HCT116 (cell line): ENCODE results near the gene SYNE4. TPM values are rescaled to one million over a fixed set of nuclear protein-coding genes. Genes with fewer than 3 reads are reported as not detected.

ENCODE experiments used
- ATAC-seq: fragments of 200-7000 bp; cut with Tn5 transposase; 2 replicates; pipeline ENCODE4 v1.9.1; 2020; ENCODE audit warnings: mild to moderate bottlenecking, moderate library complexity
- BruUV-seq: library from RNA; stranded (reverse); fragments of 400-500 nt; replicated peaks from 2 replicates; lab custom pipeline; 2021; lab: Mats Ljungman, UMichigan
- CTCF ChIA-PET: fragments of 300-600 bp; sonication (Branson Sonifier 250); formaldehyde crosslinking; loops from one replicate; lab custom pipeline; 2021; ENCODE audit warnings: antibody characterized with exemption; lab: Charles Lee
- POLR2A ChIA-PET: fragments of 300-600, 350-600 bp; sonication (Branson Sonifier 250); formaldehyde crosslinking; loops from one replicate; lab custom pipeline; 2021; ENCODE audit warnings: antibody characterized with exemption; lab: Charles Lee
- RAD21 ChIA-PET, 2 experiments: fragments of 300-600 bp; sonication (Branson Sonifier 250); formaldehyde crosslinking; loops; one replicate each; lab custom pipeline; 2023; ENCODE audit warnings: low total read pairs in 2 of 2; ENCODE audit not compliant: uncharacterized antibody in 2 of 2, unreplicated experiment in 2 of 2, low non-redundant PET in 1 of 2; lab: Charles Lee
- DNase-seq: peaks from one replicate; pipeline ENCODE4 v3.0.0-alpha.2; 2010; ENCODE audit warnings: low read depth, low spot score
- H2AFZ ChIP-seq: fragments of 200-600 bp; shearing (Covaris generic), sonication (generic); 2 replicates; pipeline ENCODE4 v1.6.1; 2017; ENCODE audit warnings: low read depth, mixed run types, mixed read lengths, antibody characterized with exemption, low read length; ENCODE audit not compliant: poor library complexity, severe bottlenecking
- H3K27ac ChIP-seq: 2 replicates; pipeline ENCODE4 v1.5.1; 2012; ENCODE audit warnings: low read depth, low read length
- H3K27me3 ChIP-seq: fragments of 200-600 bp; sonication (generic); 2 replicates; pipeline ENCODE4 v1.6.1; 2016; ENCODE audit warnings: mixed run types, low read length, mixed read lengths; ENCODE audit not compliant: insufficient read depth
- H3K36me3 ChIP-seq, 2 experiments: fragments of 200-500 bp in 1 of 2; fragments of 200-600 bp in 1 of 2; sonication (Bioruptor generic) in 1 of 2; sonication (generic) in 1 of 2; 2 replicates each; pipeline versions ENCODE4 v1.5.1 to v1.6.1; 2014 to 2016; ENCODE audit warnings: low read length in 2 of 2, inconsistent platforms in 1 of 2, mixed read lengths in 1 of 2, mixed run types in 1 of 2; ENCODE audit not compliant: insufficient read depth in 2 of 2, control insufficient read depth in 1 of 2
- H3K4me1 ChIP-seq, 2 experiments: fragments of 200-600 bp in 1 of 2; sonication (generic) in 1 of 2; 2 replicates each; pipeline versions ENCODE4 v1.5.1 to v1.6.1; 2012 to 2017; ENCODE audit warnings: low read length in 2 of 2, inconsistent platforms in 1 of 2, mild to moderate bottlenecking in 1 of 2, mixed read lengths in 1 of 2, mixed run types in 1 of 2, moderate library complexity in 1 of 2; ENCODE audit not compliant: insufficient read depth in 2 of 2, control insufficient read depth in 1 of 2
- H3K4me2 ChIP-seq: fragments of 200-600 bp; sonication (generic); 2 replicates; pipeline ENCODE4 v1.6.1; 2017; ENCODE audit warnings: mixed run types, low read length, mixed read lengths
- H3K4me3 ChIP-seq, 2 experiments: fragments of 200-600 bp in 1 of 2; sonication (generic) in 1 of 2; replicated peaks in 1 of 2; 2 replicates each; pipeline ENCODE4 v1.5.1; 2011 to 2016; ENCODE audit warnings: low read length in 2 of 2, control low read depth in 1 of 2, low read depth in 1 of 2, mild to moderate bottlenecking in 1 of 2, mixed read lengths in 1 of 2, mixed run types in 1 of 2
- H3K79me2 ChIP-seq: fragments of 200-600 bp; sonication (generic); 2 replicates; pipeline ENCODE4 v1.6.1; 2017; ENCODE audit warnings: mild to moderate bottlenecking, mixed run types, low read length, moderate library complexity, mixed read lengths; ENCODE audit not compliant: insufficient read depth
- H3K9ac ChIP-seq: fragments of 200-600 bp; sonication (generic); 2 replicates; pipeline ENCODE4 v1.6.1; 2016; ENCODE audit warnings: low read length, mixed read lengths
- H3K9me2 ChIP-seq: fragments of 200-600 bp; sonication (generic), shearing (Covaris generic); 2 replicates; pipeline ENCODE4 v1.6.1; 2017; ENCODE audit warnings: mixed run types, mild to moderate bottlenecking, moderate library complexity; ENCODE audit not compliant: insufficient read depth
- H3K9me3 ChIP-seq, 2 experiments: fragments of 200-500 bp in 1 of 2; fragments of 200-600 bp in 1 of 2; sonication (Bioruptor generic) in 1 of 2; sonication (generic) in 1 of 2; 2 replicates each; pipeline ENCODE4 v1.6.1; 2014 to 2017; ENCODE audit warnings: low read length in 2 of 2, mixed read lengths in 2 of 2, inconsistent platforms in 1 of 2, low read depth in 1 of 2, mild to moderate bottlenecking in 1 of 2, mixed run types in 1 of 2, moderate library complexity in 1 of 2; ENCODE audit not compliant: control insufficient read depth in 1 of 2, insufficient read depth in 1 of 2
- H4K20me1 ChIP-seq: fragments of 200-600 bp; sonication (generic), shearing (Covaris generic); 2 replicates; pipeline ENCODE4 v1.6.1; 2017; ENCODE audit warnings: mixed run types, mild to moderate bottlenecking, moderate library complexity; ENCODE audit not compliant: insufficient read depth
- ATF3 ChIP-seq: IDR thresholded peaks from 2 replicates; pipeline ENCODE4 v1.6.1; 2012
- CEBPB ChIP-seq: IDR thresholded peaks from 2 replicates; pipeline ENCODE4 v1.6.1; 2012; ENCODE audit warnings: low read depth
- EGR1 ChIP-seq: IDR thresholded peaks from 2 replicates; pipeline ENCODE4 v1.6.1; 2012; ENCODE audit warnings: low read depth
- ELF1 ChIP-seq: IDR thresholded peaks from 2 replicates; pipeline ENCODE4 v1.6.1; 2012; ENCODE audit warnings: low read depth, borderline replicate concordance
- JUND ChIP-seq: IDR thresholded peaks from 2 replicates; pipeline ENCODE4 v1.6.1; 2012
- MAX ChIP-seq: IDR thresholded peaks from 2 replicates; pipeline ENCODE4 v1.6.1; 2012
- POLR2A ChIP-seq: IDR thresholded peaks from 2 replicates; pipeline ENCODE4 v1.7.0; 2011; ENCODE audit warnings: borderline replicate concordance; ENCODE audit not compliant: insufficient read depth, insufficient read length; ENCODE audit errors: extremely low read depth
- POLR2AphosphoS5 ChIP-seq: IDR thresholded peaks from 2 replicates; pipeline ENCODE4 v1.6.1; 2011; ENCODE audit warnings: mild to moderate bottlenecking, low read depth, low read length, moderate library complexity
- REST ChIP-seq: IDR thresholded peaks from 2 replicates; pipeline ENCODE4 v1.6.1; 2012; ENCODE audit warnings: low read depth
- SP1 ChIP-seq: IDR thresholded peaks from 2 replicates; pipeline ENCODE4 v1.6.1; 2012; ENCODE audit warnings: low read depth
- SRF ChIP-seq: IDR thresholded peaks from 2 replicates; pipeline ENCODE4 v1.6.1; 2012; ENCODE audit warnings: low read depth
- TCF7L2 ChIP-seq: IDR thresholded peaks from 2 replicates; pipeline ENCODE4 v1.7.0; 2011; ENCODE audit warnings: borderline replicate concordance, inconsistent platforms; ENCODE audit not compliant: insufficient read depth, insufficient read length; ENCODE audit errors: extremely low read depth
- YY1 ChIP-seq: IDR thresholded peaks from 2 replicates; pipeline ENCODE4 v1.6.1; 2011; ENCODE audit warnings: low read length, low read depth, moderate library complexity, mild to moderate bottlenecking; ENCODE audit not compliant: insufficient replicate concordance; ENCODE audit errors: extremely low read depth
- ZFX ChIP-seq: fragments of 450-650 bp; IDR thresholded peaks from 2 replicates; pipeline ENCODE4 v1.6.1; 2017
- intact Hi-C: fragments of 100-400 bp; cut with micrococcal nuclease; formaldehyde crosslinking; loops from 2 replicates; pipeline ENCODE4 v1.10.0; 2022
- total RNA-seq: library from RNA; stranded (reverse); gene quantifications from one replicate; pipeline ENCODE4 v1.2.1, GENCODE V29; 2021; ENCODE audit not compliant: unreplicated experiment

Gene SYNE4
- total RNA-seq, 1 experiment from 2014 or later, result 27.9 TPM

GRCh38 chr19:36049080-36049698 lies 40.6 kb upstream of the SYNE4 start:
- Histone ChIP-seq H3K36me3 (no peaks in the 10 kb centered on the region), H3K9me2 (no peaks in the 10 kb centered on the region), H4K20me1 (no peaks in the 10 kb centered on the region), H3K9ac (no peak overlapping the region)
- POLR2A ChIA-PET, result no interaction called here
- TF ChIP-seq TCF7L2 (no peak), ELF1 (no peak), CEBPB (no peak), ATF3 (no peak), YY1 (no peak)
- TF ChIP-seq, all 23 proteins: peak for 0
- Histone ChIP-seq H3K27me3 (no peaks in the 10 kb centered on the region), H3K79me2 (no peaks in the 10 kb centered on the region), H3K4me2 (no peak overlapping the region), H3K4me1 (peaks cover 9 to 25% of the 10 kb centered on the region in 2 experiments; a peak in 3 of 4 replicates), H3K9me3 (no peaks in the 10 kb centered on the region), H3K27ac (no peak overlapping the region), H2AFZ (no peak overlapping the region), H3K4me3 (no peak overlapping the region)
- no TSS peak for BruUV-seq
- RAD21 ChIA-PET, result no interaction called here
- intact Hi-C loops, result no loop called here
- no peak for DNase-seq
- no peak for ATAC-seq
- CTCF ChIA-PET, result no interaction called here

GRCh38 chr19:36047835-36048234 lies 39.2 kb upstream of the SYNE4 start:
- CTCF ChIA-PET, result no interaction called here
- Histone ChIP-seq H3K4me2 (no peak overlapping the region), H3K9me2 (no peaks in the 10 kb centered on the region), H3K36me3 (no peaks in the 10 kb centered on the region), H3K79me2 (no peaks in the 10 kb centered on the region), H3K9ac (no peak overlapping the region), H3K4me1 (peaks cover 3 to 18% of the 10 kb centered on the region in 2 experiments; a peak in 3 of 4 replicates), H3K27ac (no peak overlapping the region), H3K9me3 (no peaks in the 10 kb centered on the region), H2AFZ (no peak overlapping the region), H3K4me3 (no peak overlapping the region), H3K27me3 (no peaks in the 10 kb centered on the region), H4K20me1 (no peaks in the 10 kb centered on the region)
- DNase-seq (no peak), ATAC-seq (no peak)
- TF ChIP-seq TCF7L2 (no peak), ZFX (no peak), YY1 (no peak), POLR2A (no peak), ELF1 (no peak), SRF (no peak), JUND (no peak), POLR2AphosphoS5 (no peak), REST (no peak), MAX (no peak), SP1 (no peak), EGR1 (no peak)
- intact Hi-C loops, result no loop called here
- RAD21 ChIA-PET, result no interaction called here
- BruUV-seq, result no TSS peak
- POLR2A ChIA-PET, result no interaction called here
